HepG2 (cell line): ENCODE results near the gene THBS4. TPM values are rescaled to one million over a fixed set of nuclear protein-coding genes. Genes with fewer than 3 reads are reported as not detected.

Source experiments
- MTA3 ChIP-seq: sonication (generic); formaldehyde crosslinking; IDR thresholded peaks from 2 replicates; pipeline ENCODE4 v1.4.0; 2020; ENCODE audit warnings: missing genetic modification reagents
- PAX8 ChIP-seq: sonication (generic); formaldehyde crosslinking; IDR thresholded peaks from 2 replicates; pipeline ENCODE4 v1.8.0; 2022; ENCODE audit warnings: mild to moderate bottlenecking, missing genetic modification reagents, borderline replicate concordance
- ZNF263 ChIP-seq: sonication (generic); formaldehyde crosslinking; IDR thresholded peaks from 2 replicates; pipeline ENCODE4 v1.4.0; 2020; ENCODE audit warnings: missing genetic modification reagents
- ZNF282 ChIP-seq: fragments of 450-650 bp; IDR thresholded peaks from 2 replicates; pipeline ENCODE4 v1.6.1; 2018; ENCODE audit not compliant: partially characterized antibody
- ZNF629 ChIP-seq: sonication (generic); formaldehyde crosslinking; conservative IDR thresholded peaks from 2 replicates; pipeline ENCODE4 v1.5.0; 2020; ENCODE audit warnings: missing genetic modification reagents
- polyA plus RNA-seq, 8 experiments: library from polyadenylated mRNA; depleted of rRNA in 3 of 8; stranded (reverse) in 7 of 8; unstranded in 1 of 8; fragments of >200 nt; fragmentation: Illumina TruSeq in 4 of 8; extraction: Trizol in 4 of 8; gene quantifications; 2 replicates each; pipeline versions ENCODE4 v1.2.1 to v1.2.3, GENCODE V29; 2011 to 2016; ENCODE audit warnings: low read depth in 4 of 8, missing spikeins in 1 of 8, mixed read lengths in 1 of 8; ENCODE audit not compliant: insufficient read depth in 1 of 8
- total RNA-seq, 5 experiments: library from RNA; depleted of rRNA; stranded (reverse); fragments of >200 nt; fragmentation: Illumina TruSeq; extraction: Trizol; gene quantifications; 2 replicates each; pipeline ENCODE4 v1.2.3, GENCODE V29; 2016; ENCODE audit warnings: low read depth in 1 of 5
- TF ChIP-seq, protein P1 (sequence below): sonication (generic); formaldehyde crosslinking; IDR thresholded peaks from 2 replicates; pipeline ENCODE4 v1.5.1; 2020; ENCODE audit warnings: mild to moderate bottlenecking, missing genetic modification reagents, moderate library complexity
- TF ChIP-seq, protein P2 (sequence below): IDR thresholded peaks from 2 replicates; pipeline ENCODE4 v1.6.1; 2018; ENCODE audit warnings: missing genetic modification reagents

The THBS4 gene
- total and polyA plus RNA-seq, 2 of the 13 experiments (the other 11 are each of a cell fraction or from before 2014, with no cell fraction given), result 0.60 to 1.2 TPM

DNA sequence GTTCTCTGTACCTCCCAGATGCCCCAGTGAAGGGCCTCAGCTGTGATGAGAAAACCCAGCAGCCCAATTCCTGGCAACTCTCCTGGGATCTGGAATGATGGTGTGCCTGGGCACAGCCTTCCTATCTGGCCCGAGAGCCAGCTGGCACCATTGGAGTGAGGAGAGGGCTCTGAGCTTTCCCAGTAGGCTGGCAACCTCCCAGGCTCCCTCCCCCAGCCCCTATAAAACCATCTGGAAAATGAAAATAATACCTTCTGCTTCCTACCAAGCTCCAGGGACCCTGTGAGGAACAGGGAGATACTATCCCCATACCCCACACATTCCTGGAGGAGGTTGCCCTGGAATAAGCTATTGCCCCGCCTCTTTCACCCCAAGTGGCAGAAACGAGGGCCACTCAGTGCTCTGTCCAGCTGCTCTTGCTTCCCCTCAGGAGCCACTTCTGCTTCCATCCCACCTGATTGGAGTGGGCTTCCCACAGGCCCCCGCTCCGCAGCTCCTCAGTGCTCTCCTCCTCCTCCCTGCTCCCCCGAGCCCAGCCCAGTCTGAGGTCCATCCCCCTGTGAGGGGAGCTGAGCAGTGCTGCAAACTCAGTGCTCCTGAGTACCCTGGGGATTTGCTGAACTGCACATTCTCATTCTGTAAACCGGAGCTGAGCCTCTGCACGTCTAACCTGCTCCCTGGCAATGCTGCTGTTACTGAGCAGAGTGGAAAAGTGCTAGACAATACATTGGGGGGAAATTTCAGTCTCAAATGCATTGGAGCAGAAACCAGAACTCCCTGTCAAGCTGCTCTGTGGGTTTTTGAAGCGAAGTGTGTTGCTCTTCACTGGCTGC is 74.7 kb downstream of the THBS4 start (continued):
- TF ChIP-seq ZNF282 (no peak), ZNF263 (CRISPR knock-in tag) (peak; percentile 51; the same call in 1 of the 2 replicates), MTA3 (CRISPR knock-in tag) (no peak), ZNF629 (no peak), PAX8 (CRISPR knock-in tag) (no peak)
- TF ChIP-seq, protein P1, sequence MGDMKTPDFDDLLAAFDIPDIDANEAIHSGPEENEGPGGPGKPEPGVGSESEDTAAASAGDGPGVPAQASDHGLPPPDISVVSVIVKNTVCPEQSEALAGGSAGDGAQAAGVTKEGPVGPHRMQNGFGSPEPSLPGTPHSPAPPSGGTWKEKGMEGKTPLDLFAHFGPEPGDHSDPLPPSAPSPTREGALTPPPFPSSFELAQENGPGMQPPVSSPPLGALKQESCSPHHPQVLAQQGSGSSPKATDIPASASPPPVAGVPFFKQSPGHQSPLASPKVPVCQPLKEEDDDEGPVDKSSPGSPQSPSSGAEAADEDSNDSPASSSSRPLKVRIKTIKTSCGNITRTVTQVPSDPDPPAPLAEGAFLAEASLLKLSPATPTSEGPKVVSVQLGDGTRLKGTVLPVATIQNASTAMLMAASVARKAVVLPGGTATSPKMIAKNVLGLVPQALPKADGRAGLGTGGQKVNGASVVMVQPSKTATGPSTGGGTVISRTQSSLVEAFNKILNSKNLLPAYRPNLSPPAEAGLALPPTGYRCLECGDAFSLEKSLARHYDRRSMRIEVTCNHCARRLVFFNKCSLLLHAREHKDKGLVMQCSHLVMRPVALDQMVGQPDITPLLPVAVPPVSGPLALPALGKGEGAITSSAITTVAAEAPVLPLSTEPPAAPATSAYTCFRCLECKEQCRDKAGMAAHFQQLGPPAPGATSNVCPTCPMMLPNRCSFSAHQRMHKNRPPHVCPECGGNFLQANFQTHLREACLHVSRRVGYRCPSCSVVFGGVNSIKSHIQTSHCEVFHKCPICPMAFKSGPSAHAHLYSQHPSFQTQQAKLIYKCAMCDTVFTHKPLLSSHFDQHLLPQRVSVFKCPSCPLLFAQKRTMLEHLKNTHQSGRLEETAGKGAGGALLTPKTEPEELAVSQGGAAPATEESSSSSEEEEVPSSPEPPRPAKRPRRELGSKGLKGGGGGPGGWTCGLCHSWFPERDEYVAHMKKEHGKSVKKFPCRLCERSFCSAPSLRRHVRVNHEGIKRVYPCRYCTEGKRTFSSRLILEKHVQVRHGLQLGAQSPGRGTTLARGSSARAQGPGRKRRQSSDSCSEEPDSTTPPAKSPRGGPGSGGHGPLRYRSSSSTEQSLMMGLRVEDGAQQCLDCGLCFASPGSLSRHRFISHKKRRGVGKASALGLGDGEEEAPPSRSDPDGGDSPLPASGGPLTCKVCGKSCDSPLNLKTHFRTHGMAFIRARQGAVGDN, result peak; percentile 42
- TF ChIP-seq, protein P2, sequence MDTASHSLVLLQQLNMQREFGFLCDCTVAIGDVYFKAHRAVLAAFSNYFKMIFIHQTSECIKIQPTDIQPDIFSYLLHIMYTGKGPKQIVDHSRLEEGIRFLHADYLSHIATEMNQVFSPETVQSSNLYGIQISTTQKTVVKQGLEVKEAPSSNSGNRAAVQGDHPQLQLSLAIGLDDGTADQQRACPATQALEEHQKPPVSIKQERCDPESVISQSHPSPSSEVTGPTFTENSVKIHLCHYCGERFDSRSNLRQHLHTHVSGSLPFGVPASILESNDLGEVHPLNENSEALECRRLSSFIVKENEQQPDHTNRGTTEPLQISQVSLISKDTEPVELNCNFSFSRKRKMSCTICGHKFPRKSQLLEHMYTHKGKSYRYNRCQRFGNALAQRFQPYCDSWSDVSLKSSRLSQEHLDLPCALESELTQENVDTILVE, result no peak
- TF ChIP-seq, all 625 proteins: peak for 3
